Measurements from ENCODE around the gene MAST3. TPM values are rescaled to one million over a fixed set of nuclear protein-coding genes. Genes with fewer than 3 reads are reported as not detected.

The MAST3 gene
- polyA plus RNA-seq, 1 of the 3 experiments (the other 2 are of a cell fraction) = 4.5 TPM

GRCh38 chr19:18176367-18177310 is 79.1 kb downstream of the MAST3 start:
- ChIA-PET POLR2A (no interaction called here), CTCF (interaction anchor here (1.0 to 2.2 kb wide), 8 partner anchors 9 to 180 kb away, joined by 3 to 10 read pairs (median 6); no protein-coding TSS in a partner anchor)
- no peak overlapping the region for H2AFZ ChIP-seq (ENCODE audit: low read depth)
- 84% methylated on average over 15 of the region's 19 CpGs for WGBS (ENCODE audit: low lambda C conversion rate)
- no peaks in the 10 kb centered on the region for H3K79me2 ChIP-seq (ENCODE audit: insufficient read depth)
- H3K4me3 ChIP-seq (ENCODE audit: low read depth in 2 of 2, low read length in 1 of 2) = no peak overlapping the region
- H3K36me3 ChIP-seq (replicated peaks in 1 of 2; ENCODE audit: control insufficient read depth in 1 of 2, insufficient read depth in 2 of 2, low read length in 1 of 2) = no peaks in the 10 kb centered on the region
- no peaks in the 10 kb centered on the region for H3K27me3 ChIP-seq (ENCODE audit: insufficient read depth)
- no peak overlapping the region for H3K4me2 ChIP-seq
- TF ChIP-seq NFIC (IDR thresholded peaks at IDR 0.05; ENCODE audit: borderline replicate concordance) (no peak), CHD2 (IDR thresholded peaks at IDR 0.05; ENCODE audit: low read length, partially characterized antibody) (no peak), YY1 (IDR thresholded peaks at IDR 0.05; ENCODE audit: low read depth) (no peak), USF1 (IDR thresholded peaks at IDR 0.05; ENCODE audit: borderline replicate concordance, low read depth) (no peak), GABPA (IDR thresholded peaks at IDR 0.05; ENCODE audit: low read depth) (no peak), MEF2A (IDR thresholded peaks at IDR 0.05; ENCODE audit: borderline replicate concordance, low read depth) (no peak), JUND (IDR thresholded peaks at IDR 0.05) (no peak), FOSL2 (IDR thresholded peaks at IDR 0.05; ENCODE audit: borderline replicate concordance, low read depth) (no peak), POLR2AphosphoS5 (IDR thresholded peaks at IDR 0.05; ENCODE audit: low read depth, low read length) (no peak), RFX5 (IDR thresholded peaks at IDR 0.05; ENCODE audit: low read length) (no peak), RXRA (IDR thresholded peaks at IDR 0.05; ENCODE audit: borderline replicate concordance, low read depth) (no peak)
- no peak overlapping the region for H3K9ac ChIP-seq
- no peak overlapping the region for H3K27ac ChIP-seq (ENCODE audit: low read depth in 2 of 2, low read length in 1 of 2)
- H4K20me1 ChIP-seq (ENCODE audit: insufficient read depth) = no peaks in the 10 kb centered on the region
- peaks cover 0 to 8% of the 10 kb centered on the region in 2 experiments; a peak in 1 of 4 replicates for H3K4me1 ChIP-seq (ENCODE audit: control insufficient read depth in 1 of 2, insufficient read depth in 2 of 2, low read depth in 1 of 2, low read length in 1 of 2)
- H3K9me2 ChIP-seq = no peaks in the 10 kb centered on the region
- DNase-seq = no peak
- no peaks in the 10 kb centered on the region for H3K9me3 ChIP-seq
- H3F3A ChIP-seq (replicated peaks; ENCODE audit: insufficient read depth) = no peaks in the 10 kb centered on the region

GRCh38 chr19:18179957-18180356 is 82.4 kb downstream of the MAST3 start:
- H4K20me1 ChIP-seq (ENCODE audit: insufficient read depth) = no peaks in the 10 kb centered on the region
- no peak overlapping the region for H2AFZ ChIP-seq (ENCODE audit: low read depth)
- no peaks in the 10 kb centered on the region for H3K9me2 ChIP-seq
- no peaks in the 10 kb centered on the region for H3K79me2 ChIP-seq (ENCODE audit: insufficient read depth)
- no peaks in the 10 kb centered on the region for H3F3A ChIP-seq (replicated peaks; ENCODE audit: insufficient read depth)
- CTCF ChIA-PET = interaction anchor here (0.9 to 1.5 kb wide), 4 partner anchors 10 to 72 kb away, joined by 3 to 5 read pairs (median 4); no protein-coding TSS in a partner anchor
- no peaks in the 10 kb centered on the region for H3K27me3 ChIP-seq (ENCODE audit: insufficient read depth)
- no peaks in the 10 kb centered on the region; a peak in 1 of 4 replicates for H3K4me1 ChIP-seq (ENCODE audit: control insufficient read depth in 1 of 2, insufficient read depth in 2 of 2, low read depth in 1 of 2, low read length in 1 of 2)
- H3K9ac ChIP-seq = no peak overlapping the region
- 80% methylated on average over 5 of the region's 5 CpGs for WGBS (ENCODE audit: low lambda C conversion rate)
- H3K4me3 ChIP-seq (ENCODE audit: low read depth in 2 of 2, low read length in 1 of 2) = no peak overlapping the region
- H3K9me3 ChIP-seq = no peaks in the 10 kb centered on the region
- H3K4me2 ChIP-seq = no peak overlapping the region
- no peaks in the 10 kb centered on the region for H3K36me3 ChIP-seq (replicated peaks in 1 of 2; ENCODE audit: control insufficient read depth in 1 of 2, insufficient read depth in 2 of 2, low read length in 1 of 2)
- DNase-seq = no peak
- POLR2A ChIA-PET = no interaction called here
- no peak overlapping the region for H3K27ac ChIP-seq (ENCODE audit: low read depth in 2 of 2, low read length in 1 of 2)
- TF ChIP-seq EZH2phosphoT487 (IDR thresholded peaks at IDR 0.05; ENCODE audit: borderline replicate concordance, low read depth) (no peak), RFX5 (IDR thresholded peaks at IDR 0.05; ENCODE audit: low read length) (no peak), JUND (IDR thresholded peaks at IDR 0.05) (no peak), MXI1 (IDR thresholded peaks at IDR 0.05; ENCODE audit: low read depth, low read length) (no peak), MEF2A (IDR thresholded peaks at IDR 0.05; ENCODE audit: borderline replicate concordance, low read depth) (no peak), SMC3 (IDR thresholded peaks at IDR 0.05; ENCODE audit: low read depth, low read length) (no peak), NFIC (IDR thresholded peaks at IDR 0.05; ENCODE audit: borderline replicate concordance) (no peak), GATA2 (CRISPR knock-in tag; IDR thresholded peaks at IDR 0.05) (no peak), FOXJ3 (CRISPR knock-in tag; IDR thresholded peaks at IDR 0.05) (no peak), RCOR1 (IDR thresholded peaks at IDR 0.05; ENCODE audit: low read length) (no peak), USF2 (IDR thresholded peaks at IDR 0.05; ENCODE audit: borderline replicate concordance, low read depth, low read length) (no peak), MAX (IDR thresholded peaks at IDR 0.05; ENCODE audit: low read depth) (no peak), TEAD4 (IDR thresholded peaks at IDR 0.05; ENCODE audit: borderline replicate concordance, insufficient read depth) (no peak), NRF1 (IDR thresholded peaks at IDR 0.05; ENCODE audit: low read depth, low read length) (no peak), FOSL2 (IDR thresholded peaks at IDR 0.05; ENCODE audit: borderline replicate concordance, low read depth) (no peak), GABPA (IDR thresholded peaks at IDR 0.05; ENCODE audit: low read depth) (no peak), FOXM1 (IDR thresholded peaks at IDR 0.05; ENCODE audit: low read depth) (no peak), CHD2 (IDR thresholded peaks at IDR 0.05; ENCODE audit: low read length, partially characterized antibody) (no peak)
